ENCODE data around the gene B3GAT1.

- TF ChIP-seq CTCF (IDR thresholded peaks at IDR 0.05), result no peak
- no peak for TF ChIP-seq EP300 (IDR thresholded peaks at IDR 0.05; ENCODE audit: low read depth)
- TF ChIP-seq POLR2A (IDR thresholded peaks at IDR 0.05), result no peak
- TF ChIP-seq POLR2AphosphoS5 (IDR thresholded peaks at IDR 0.05), result no peak
Measured at GRCh38 chr11:134340354-134340964, 71.6 kb downstream of the B3GAT1 start.

All from transverse colon (tissue), 4 donors.